Choroid plexus epithelial cell (primary cell): Measurements from ENCODE around the gene PDP2.
"Not testable (repeated sequence)": the region's sequence is repeated elsewhere in the genome, so short reads cannot be mapped to it uniquely, and the experiment has no call there.

Experiments
- DNase-seq: peaks from one replicate; pipeline ENCODE4 v3.0.0-alpha.2; 2010; ENCODE audit warnings: low read depth
- H3K4me3 ChIP-seq: 2 replicates; pipeline ENCODE4 v1.5.1; 2011; ENCODE audit warnings: low read depth, mild to moderate bottlenecking, control low read depth, low read length, moderate library complexity
- TF ChIP-seq, protein P1 (sequence below): conservative IDR thresholded peaks from 2 replicates; pipeline ENCODE4 v1.5.1; 2011; ENCODE audit warnings: low read depth, mild to moderate bottlenecking, control low read depth, inconsistent platforms, low read length, moderate library complexity

The PDP2 gene

DNA sequence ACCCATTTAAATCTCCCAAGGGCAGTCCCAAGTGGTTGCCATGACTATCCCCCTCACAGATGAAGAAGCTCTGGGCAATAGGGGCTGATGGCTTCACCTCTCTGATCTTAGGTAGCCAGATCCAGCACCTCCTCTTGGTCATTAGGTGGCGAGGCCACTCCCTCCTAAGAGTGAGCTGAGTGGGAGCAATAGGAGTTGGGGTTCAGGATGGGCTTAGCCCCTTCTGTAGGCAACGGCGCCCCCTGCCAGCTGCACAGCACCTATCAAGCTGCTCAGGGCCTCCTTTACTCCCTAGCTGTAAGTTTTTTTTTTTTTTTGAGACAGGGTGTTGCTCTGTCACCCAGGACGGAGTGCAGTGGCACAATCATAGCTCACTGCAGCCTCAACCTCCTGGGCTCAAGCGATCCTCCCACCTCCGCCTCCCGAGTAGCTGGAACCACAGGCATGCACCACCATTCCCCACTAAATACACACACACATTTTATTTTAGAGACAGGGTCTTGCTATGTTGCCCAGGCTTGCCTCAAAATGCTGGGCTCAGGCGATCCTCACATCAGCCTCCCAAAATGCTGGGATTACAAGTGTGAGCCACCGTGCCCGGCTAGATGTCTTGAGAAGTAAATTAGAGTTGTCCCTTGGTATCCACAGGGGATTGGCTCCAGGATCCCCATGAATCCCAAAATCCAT is 48.5 kb downstream of the PDP2 start:
- no peak overlapping the region for H3K4me3 ChIP-seq
- DNase-seq = peak; percentile 51
- TF ChIP-seq, protein P1, sequence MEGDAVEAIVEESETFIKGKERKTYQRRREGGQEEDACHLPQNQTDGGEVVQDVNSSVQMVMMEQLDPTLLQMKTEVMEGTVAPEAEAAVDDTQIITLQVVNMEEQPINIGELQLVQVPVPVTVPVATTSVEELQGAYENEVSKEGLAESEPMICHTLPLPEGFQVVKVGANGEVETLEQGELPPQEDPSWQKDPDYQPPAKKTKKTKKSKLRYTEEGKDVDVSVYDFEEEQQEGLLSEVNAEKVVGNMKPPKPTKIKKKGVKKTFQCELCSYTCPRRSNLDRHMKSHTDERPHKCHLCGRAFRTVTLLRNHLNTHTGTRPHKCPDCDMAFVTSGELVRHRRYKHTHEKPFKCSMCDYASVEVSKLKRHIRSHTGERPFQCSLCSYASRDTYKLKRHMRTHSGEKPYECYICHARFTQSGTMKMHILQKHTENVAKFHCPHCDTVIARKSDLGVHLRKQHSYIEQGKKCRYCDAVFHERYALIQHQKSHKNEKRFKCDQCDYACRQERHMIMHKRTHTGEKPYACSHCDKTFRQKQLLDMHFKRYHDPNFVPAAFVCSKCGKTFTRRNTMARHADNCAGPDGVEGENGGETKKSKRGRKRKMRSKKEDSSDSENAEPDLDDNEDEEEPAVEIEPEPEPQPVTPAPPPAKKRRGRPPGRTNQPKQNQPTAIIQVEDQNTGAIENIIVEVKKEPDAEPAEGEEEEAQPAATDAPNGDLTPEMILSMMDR = peak; percentile 70

DNA sequence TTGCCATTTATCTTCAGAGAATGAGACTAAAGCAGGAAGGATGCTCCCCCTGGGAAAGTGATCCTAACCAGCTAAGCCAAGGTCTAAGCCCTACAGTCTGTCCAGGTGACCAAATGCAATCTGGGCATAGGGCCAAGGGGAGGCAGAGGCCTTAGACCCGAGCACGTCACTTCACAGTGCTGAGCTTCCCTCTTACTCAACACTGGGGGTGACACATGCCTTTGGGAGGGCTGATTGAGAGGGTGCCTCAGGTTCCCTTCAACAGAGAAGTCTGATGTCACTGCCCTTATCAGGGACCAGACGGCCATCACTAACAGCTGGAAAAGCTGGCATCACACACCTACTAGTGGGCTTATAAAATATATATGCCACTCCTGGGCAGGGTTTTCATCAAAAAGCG is 49.9 kb downstream of the PDP2 start:
- no peak overlapping the region for H3K4me3 ChIP-seq
- TF ChIP-seq, protein P1 = no peak
- peak; percentile 75 for DNase-seq

DNA sequence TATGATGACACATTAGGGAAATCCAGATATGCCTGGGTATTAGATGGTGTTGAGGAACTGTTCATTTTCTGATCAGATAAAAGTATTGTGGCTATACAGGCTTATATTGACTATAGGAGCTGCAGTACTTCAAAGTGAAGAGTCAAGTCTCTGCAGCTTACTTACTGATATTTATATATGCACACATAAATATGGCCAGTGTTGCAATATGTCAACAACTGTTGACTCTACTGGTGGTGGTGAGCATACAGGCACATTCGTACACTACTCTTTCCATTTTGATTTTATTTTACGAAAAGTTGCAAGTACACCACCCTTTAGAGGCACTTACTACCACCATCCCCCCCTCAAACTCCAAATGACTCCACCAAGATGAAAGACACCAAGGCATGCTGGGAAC is 51.4 kb downstream of the PDP2 start:
- H3K4me3 ChIP-seq = no peak overlapping the region
- TF ChIP-seq, protein P1 = no peak
- no peak for DNase-seq

DNA sequence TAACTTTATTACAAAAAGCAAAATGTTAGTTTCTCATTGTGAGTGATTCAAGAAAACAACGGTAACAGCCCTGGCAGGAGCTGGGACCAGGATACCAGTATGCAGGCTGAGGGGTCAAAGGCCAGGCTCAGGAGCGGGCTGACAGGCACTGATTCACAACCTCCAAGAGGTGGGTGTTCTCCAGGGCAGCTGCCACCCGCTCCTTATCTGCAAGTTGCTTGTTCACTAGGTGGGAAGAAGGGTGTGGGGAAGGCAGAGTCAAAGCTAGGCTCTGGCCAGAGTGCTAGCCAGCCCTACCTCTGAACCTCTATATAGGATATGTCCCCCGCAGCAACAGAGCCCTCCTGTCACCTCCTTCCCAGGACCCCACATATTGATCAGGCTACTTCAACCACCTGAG is 51.8 kb downstream of the PDP2 start:
- TF ChIP-seq, protein P1 = no peak
- H3K4me3 ChIP-seq = no peak overlapping the region
- DNase-seq = no peak

DNA sequence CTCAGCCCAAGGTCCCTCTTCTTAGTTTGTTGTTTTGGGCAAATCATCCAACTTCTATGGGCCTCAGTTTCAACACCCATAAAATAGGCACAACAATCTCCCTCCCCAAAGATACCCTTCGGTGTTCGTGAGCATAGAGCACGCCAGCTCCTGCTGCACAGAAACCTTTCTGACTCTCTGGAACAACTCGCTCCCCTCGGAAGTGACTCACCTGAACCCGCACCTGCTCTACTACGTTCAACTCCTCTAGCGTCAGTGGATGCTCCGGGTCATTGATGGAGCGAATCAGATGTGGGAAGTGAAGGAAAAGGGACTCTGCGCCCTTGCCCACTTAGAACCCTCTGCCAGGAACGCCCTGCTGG is 53.4 kb downstream of the PDP2 start:
- TF ChIP-seq, protein P1 = no peak
- DNase-seq = no peak
- H3K4me3 ChIP-seq = peak overlapping the region; percentile 97

DNA sequence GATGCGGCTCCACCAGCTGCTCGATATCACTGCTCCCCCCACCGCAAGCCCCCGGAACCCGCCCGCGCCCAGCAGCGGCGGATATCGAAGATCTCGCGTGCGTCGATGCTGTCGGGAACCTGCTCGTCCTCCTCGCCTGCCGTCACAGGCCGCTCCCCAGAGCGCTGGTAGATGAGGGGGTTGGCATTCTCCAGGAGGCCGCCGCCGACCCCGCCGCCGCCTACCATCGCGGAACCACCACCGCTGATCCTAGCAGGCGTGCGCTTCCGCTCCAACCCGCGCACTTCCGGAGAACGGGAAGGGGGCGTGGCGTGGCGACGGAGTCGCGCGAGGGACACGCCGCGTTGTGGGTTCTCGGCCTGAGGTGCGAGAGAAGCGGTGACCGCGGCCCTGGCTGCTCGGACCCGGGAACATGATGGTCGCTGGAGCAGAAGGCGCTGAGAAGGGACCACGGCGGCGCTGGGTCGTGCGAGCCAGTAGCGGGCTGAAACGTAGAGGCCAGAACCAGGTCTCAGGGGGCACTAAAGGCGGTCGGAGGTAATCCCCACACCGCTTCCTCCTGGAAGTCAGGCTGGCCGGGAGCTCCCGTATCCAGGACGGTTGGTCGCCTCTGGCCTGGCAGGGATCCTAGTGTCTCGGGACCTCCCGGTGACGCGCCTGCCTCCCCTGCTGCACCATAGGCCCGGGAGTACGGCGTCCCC is 54.0 kb downstream of the PDP2 start, which contains the start of gene CIAO2B:
Gene CIAO2B, minus strand, starts transcription at position 265 of the 701 bp plus-strand sequence. Its CDS starts 38 bp downstream, at position 227.
- DNase-seq = peak; percentile 83
- peak within 1 kb of the TSS; percentile 97 for H3K4me3 ChIP-seq
- TF ChIP-seq, protein P1 = no peak

DNA sequence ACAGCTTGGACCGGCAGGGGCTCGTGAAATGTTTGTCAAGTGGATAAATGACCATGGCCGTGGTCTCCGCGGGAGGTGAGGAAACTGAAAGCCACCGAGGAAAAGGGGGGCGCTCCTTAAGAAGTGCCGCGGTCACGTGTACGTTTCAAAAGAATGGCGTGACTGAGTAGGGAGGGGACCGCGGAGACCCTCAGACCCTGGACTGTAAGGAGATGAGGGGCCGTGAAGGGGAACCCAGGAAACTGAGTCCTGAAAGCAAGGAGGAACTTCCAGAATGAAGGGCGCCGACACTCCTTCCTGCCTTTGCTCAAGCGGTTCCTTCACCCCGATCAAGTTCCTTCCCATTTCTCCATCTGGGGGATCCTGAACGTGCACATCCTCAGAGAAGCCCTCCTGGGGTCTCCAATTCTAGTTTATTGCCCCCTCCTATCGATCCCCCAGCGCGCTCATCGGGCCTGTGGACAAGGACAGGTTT is 54.6 kb downstream of the PDP2 start:
- peak overlapping the region; percentile 97 for H3K4me3 ChIP-seq
- DNase-seq = not testable (repeated sequence)
